RWPE1 (cell line): ENCODE measurements around the gene C19orf47.

Experiments
- CTCF ChIA-PET: fragments of 350-600 bp; sonication (Branson Sonifier 250); formaldehyde crosslinking; extraction: SDS; loops from one replicate; lab custom pipeline; 2021; lab: Yijun Ruan, JAX
- POLR2A ChIA-PET: fragments of 400-600 bp; formaldehyde crosslinking; extraction: SDS; loops from one replicate; lab custom pipeline; 2020; ENCODE audit warnings: antibody characterized with exemption; ENCODE audit not compliant: low non-redundant PET; lab: Yijun Ruan, JAX
- DNase-seq: peaks from one replicate; pipeline ENCODE4 v3.0.0; 2012; ENCODE audit warnings: low spot score
- H3K27ac ChIP-seq: fragments of 450-650 bp; 2 replicates; pipeline ENCODE4 v1.5.1; 2017
- CTCF ChIP-seq: fragments of 450-650 bp; conservative IDR thresholded peaks from 2 replicates; pipeline ENCODE4 v1.5.1; 2017; ENCODE audit warnings: low read depth, mild to moderate bottlenecking

C19orf47 gene

GRCh38 chr19:40388481-40388880 lies 40.3 kb upstream of the C19orf47 start:
- no peak for DNase-seq
- H3K27ac ChIP-seq, result no peak overlapping the region
- TF ChIP-seq CTCF, result no peak
- ChIA-PET CTCF (no interaction called here), POLR2A (no interaction called here)

- POLR2A ChIA-PET, result no interaction called here
- TF ChIP-seq CTCF, result no peak
- H3K27ac ChIP-seq, result no peak overlapping the region
- CTCF ChIA-PET, result interaction anchor here (0.6 to 0.7 kb wide), 2 partner anchors 21 to 82 kb away, joined by 3 read pairs; no protein-coding TSS in a partner anchor
- no peak for DNase-seq
Observed at GRCh38 chr19:40387155-40387554, 39.0 kb upstream of the C19orf47 start.

- no peak for DNase-seq
- TF ChIP-seq CTCF, result no peak
- CTCF ChIA-PET, result interaction anchor here (0.8 to 1.5 kb wide), 2 partner anchors 37 to 105 kb away, joined by 5 read pairs; no protein-coding TSS in a partner anchor
- POLR2A ChIA-PET, result no interaction called here
- H3K27ac ChIP-seq, result no peak overlapping the region
Observed at GRCh38 chr19:40383668-40384248, 35.6 kb upstream of the C19orf47 start.

GRCh38 chr19:40381321-40381720 lies 33.1 kb upstream of the C19orf47 start:
- no peak for TF ChIP-seq CTCF
- no peak overlapping the region for H3K27ac ChIP-seq
- ChIA-PET CTCF (no interaction called here), POLR2A (no interaction called here)
- DNase-seq, result no peak

- CTCF ChIA-PET, result no interaction called here
- no peak overlapping the region for H3K27ac ChIP-seq
- no peak for TF ChIP-seq CTCF
- POLR2A ChIA-PET, result no interaction called here
- no peak for DNase-seq
Observed at GRCh38 chr19:40380199-40381037, 32.2 kb upstream of the C19orf47 start.

GRCh38 chr19:40379446-40380198 lies 31.4 kb upstream of the C19orf47 start:
- DNase-seq, result no peak
- CTCF ChIA-PET, result no interaction called here
- POLR2A ChIA-PET, result no interaction called here
- H3K27ac ChIP-seq, result peak overlapping the region; percentile 42
- TF ChIP-seq CTCF, result no peak
